H1 (cell line): ENCODE measurements around the gene CGGBP1. TPM values are rescaled to one million over a fixed set of nuclear protein-coding genes. Genes with fewer than 3 reads are reported as not detected.
A peak's percentile ranks its signal among the peaks of the same experiment; 100 is the strongest.

Source experiments
- CTCF ChIA-PET: fragments of 300-600 bp; sonication (Branson Sonifier 250); formaldehyde crosslinking; loops from one replicate; lab custom pipeline; 2021; ENCODE audit not compliant: partially characterized antibody; lab: Charles Lee
- POLR2A ChIA-PET: fragments of 300-600 bp; sonication (Branson Sonifier 250); formaldehyde crosslinking; loops from one replicate; lab custom pipeline; 2021; ENCODE audit warnings: inconsistent platforms; ENCODE audit not compliant: partially characterized antibody; lab: Charles Lee
- DNase-seq, 2 experiments: peaks; one replicate each; pipeline versions ENCODE4 v3.0.0 to v3.0.0-alpha.2; 2010 to 2022; ENCODE audit warnings: low spot score in 2 of 2, low read depth in 1 of 2, mixed read lengths in 1 of 2
- FAIRE-seq: peaks from 2 replicates; lab custom pipeline; 2011; peaks lifted over from hg19 to GRCh38; lab: Jason Lieb, UNC
- H2AFZ ChIP-seq: 2 replicates; pipeline ENCODE4 v1.8.1; 2012; ENCODE audit warnings: low read length, inconsistent platforms
- H2AK5ac ChIP-seq: 2 replicates; pipeline ENCODE4 v1.6.1; 2013; ENCODE audit warnings: low read depth, low read length
- H2BK120ac ChIP-seq: replicated peaks from 2 replicates; pipeline ENCODE3; 2013; ENCODE audit warnings: low read depth, low read length, inconsistent platforms
- H2BK12ac ChIP-seq: 2 replicates; pipeline ENCODE4 v1.6.1; 2013; ENCODE audit warnings: low read depth, low read length
- H2BK15ac ChIP-seq: 2 replicates; pipeline ENCODE4 v1.6.1; 2013; ENCODE audit warnings: low read length
- H2BK20ac ChIP-seq: 2 replicates; pipeline ENCODE4 v1.6.1; 2013; ENCODE audit warnings: low read length
- H2BK5ac ChIP-seq: 2 replicates; pipeline ENCODE4 v1.6.1; 2013; ENCODE audit warnings: low read depth, low read length
- H3K14ac ChIP-seq: 2 replicates; pipeline ENCODE4 v1.6.1; 2013; ENCODE audit warnings: inconsistent platforms; ENCODE audit not compliant: insufficient read length
- H3K18ac ChIP-seq: 2 replicates; pipeline ENCODE4 v1.6.1; 2013; ENCODE audit warnings: low read length; ENCODE audit errors: extremely low read depth
- H3K23ac ChIP-seq: 2 replicates; pipeline ENCODE4 v1.6.1; 2013; ENCODE audit warnings: inconsistent platforms; ENCODE audit not compliant: insufficient read length
- H3K23me2 ChIP-seq: 2 replicates; pipeline ENCODE4 v1.6.1; 2013; ENCODE audit warnings: low read depth, low read length
- H3K27ac ChIP-seq: 2 replicates; pipeline ENCODE4 v1.6.1; 2011; ENCODE audit warnings: low read depth, low read length, inconsistent platforms
- H3K27me3 ChIP-seq, 4 experiments: replicated peaks in 1 of 4; 1 replicate in 1 of 4; 2 replicates in 3 of 4; pipeline versions ENCODE4 v1.6.1 to v1.8.1; 2011 to 2013; ENCODE audit warnings: low read length in 3 of 4, mild to moderate bottlenecking in 3 of 4, inconsistent platforms in 2 of 4, mixed read lengths in 2 of 4, moderate library complexity in 1 of 4; ENCODE audit not compliant: control insufficient read depth in 3 of 4, insufficient read depth in 3 of 4; ENCODE audit errors: extremely low read depth in 1 of 4
- H3K36me3 ChIP-seq, 4 experiments: 2 replicates each; pipeline versions ENCODE4 v1.6.1 to v1.8.1; 2011 to 2013; ENCODE audit warnings: mild to moderate bottlenecking in 4 of 4, low read length in 3 of 4, moderate library complexity in 2 of 4, control low read depth in 1 of 4, inconsistent platforms in 1 of 4; ENCODE audit not compliant: insufficient read depth in 4 of 4, control insufficient read depth in 2 of 4
- H3K4ac ChIP-seq: replicated peaks from 2 replicates; pipeline ENCODE3; 2013; ENCODE audit warnings: low read length, low read depth, mixed read lengths, inconsistent platforms; ENCODE audit not compliant: insufficient read length
- H3K4me1 ChIP-seq, 4 experiments: replicated peaks in 1 of 4; 1 replicate in 1 of 4; 2 replicates in 3 of 4; pipeline versions ENCODE4 v1.6.1 to v1.8.1; 2011 to 2013; ENCODE audit warnings: low read length in 3 of 4, inconsistent platforms in 2 of 4, mixed read lengths in 1 of 4; ENCODE audit not compliant: insufficient read depth in 4 of 4, control insufficient read depth in 3 of 4
- H3K4me2 ChIP-seq, 2 experiments: 2 replicates each; pipeline versions ENCODE4 v1.6.1 to v1.8.1; 2011 to 2013; ENCODE audit warnings: low read depth in 2 of 2, low read length in 2 of 2, control low read depth in 1 of 2, inconsistent platforms in 1 of 2, mild to moderate bottlenecking in 1 of 2; ENCODE audit not compliant: insufficient read depth in 1 of 2
- H3K4me3 ChIP-seq, 4 experiments: fragments of 200-600, 300-600 bp in 1 of 4; sonication (generic), shearing (Covaris generic), sonication (Bioruptor Twin) in 1 of 4; 2 replicates each; pipeline versions ENCODE4 v1.5.1 to v1.8.1; 2011 to 2016; ENCODE audit warnings: low read length in 4 of 4, low read depth in 3 of 4, control low read depth in 2 of 4, inconsistent platforms in 2 of 4, mild to moderate bottlenecking in 2 of 4, mixed read lengths in 1 of 4, moderate library complexity in 1 of 4; ENCODE audit not compliant: insufficient read depth in 2 of 4; ENCODE audit errors: extremely low read depth in 1 of 4
- H3K56ac ChIP-seq: replicated peaks from 2 replicates; pipeline ENCODE3; 2013; ENCODE audit warnings: low read depth, mild to moderate bottlenecking, mixed read lengths, low read length, inconsistent platforms; ENCODE audit not compliant: insufficient read length
- H3K79me1 ChIP-seq: 2 replicates; pipeline ENCODE4 v1.6.1; 2013; ENCODE audit warnings: low read depth, low read length, control low read depth
- H3K79me2 ChIP-seq, 2 experiments: 2 replicates each; pipeline versions ENCODE4 v1.6.1 to v1.8.1; 2012 to 2013; ENCODE audit warnings: low read length in 2 of 2, mild to moderate bottlenecking in 2 of 2, inconsistent platforms in 1 of 2; ENCODE audit not compliant: insufficient read depth in 2 of 2, control insufficient read depth in 1 of 2
- H3K9ac ChIP-seq, 4 experiments: replicated peaks in 1 of 4; 1 replicate in 1 of 4; 2 replicates in 3 of 4; pipeline versions ENCODE4 v1.6.1 to v1.8.1; 2011 to 2013; ENCODE audit warnings: low read depth in 3 of 4, low read length in 3 of 4, control low read depth in 2 of 4, mild to moderate bottlenecking in 2 of 4, moderate library complexity in 2 of 4, inconsistent platforms in 1 of 4; ENCODE audit errors: extremely low read depth in 1 of 4
- H3K9me3 ChIP-seq, 2 experiments: 2 replicates each; pipeline versions ENCODE4 v1.6.1 to v1.8.1; 2012 to 2013; ENCODE audit warnings: mild to moderate bottlenecking in 2 of 2, moderate library complexity in 2 of 2, control low read depth in 1 of 2, inconsistent platforms in 1 of 2, low read depth in 1 of 2, low read length in 1 of 2, mixed read lengths in 1 of 2; ENCODE audit not compliant: insufficient read depth in 2 of 2
- H4K20me1 ChIP-seq, 2 experiments: replicated peaks in 1 of 2; 2 replicates each; pipeline versions ENCODE3 to v1.8.1; 2011 to 2013; ENCODE audit warnings: inconsistent platforms in 2 of 2, low read length in 2 of 2, mild to moderate bottlenecking in 1 of 2; ENCODE audit not compliant: insufficient read depth in 2 of 2, control insufficient read depth in 1 of 2
- H4K5ac ChIP-seq: 2 replicates; pipeline ENCODE4 v1.6.1; 2013; ENCODE audit warnings: low read length, low read depth, mixed read lengths, inconsistent platforms; ENCODE audit not compliant: insufficient read length
- H4K8ac ChIP-seq: 2 replicates; pipeline ENCODE4 v1.8.0; 2013; ENCODE audit warnings: mild to moderate bottlenecking, moderate library complexity, low read length, inconsistent platforms; ENCODE audit not compliant: insufficient read depth; ENCODE audit errors: extremely low read depth
- H4K91ac ChIP-seq: replicated peaks from 2 replicates; pipeline ENCODE3; 2013; ENCODE audit warnings: low read length, mixed read lengths, inconsistent platforms; ENCODE audit not compliant: insufficient read length
- CHD2 ChIP-seq: IDR thresholded peaks from 2 replicates; pipeline ENCODE4 v1.6.1; 2012; ENCODE audit warnings: low read length, improper control_type of control experiment
- MAX ChIP-seq: IDR thresholded peaks from 2 replicates; pipeline ENCODE4 v1.6.1; 2012; ENCODE audit warnings: inconsistent platforms
- SP1 ChIP-seq: IDR thresholded peaks from 2 replicates; pipeline ENCODE4 v1.6.1; 2011; ENCODE audit warnings: low read depth, low read length
- TAF1 ChIP-seq: IDR thresholded peaks from 2 replicates; pipeline ENCODE4 v1.6.1; 2011; ENCODE audit warnings: mild to moderate bottlenecking, low read depth, low read length
- WGBS, 2 experiments: shearing (Covaris generic) in 1 of 2; methylation state at CpG; one replicate each; pipeline versions ENCODE4 v1.1.6 to v1.1.7; 2013 to 2015; ENCODE audit warnings: low lambda C conversion rate in 2 of 2, mixed read lengths in 2 of 2, inconsistent platforms in 1 of 2, low coverage in 1 of 2, missing lambda C conversion rate in 1 of 2; ENCODE audit not compliant: insufficient replicate concordance in 2 of 2, insufficient coverage in 1 of 2, insufficient read length in 1 of 2; ENCODE audit errors: extremely low coverage in 1 of 2, missing lambda C conversion rate in 1 of 2; 5-methylcytosine and 5-hydroxymethylcytosine counted together
- polyA plus RNA-seq, 7 experiments: library from polyadenylated mRNA; depleted of rRNA in 3 of 7; stranded (reverse) in 5 of 7; unstranded in 2 of 7; fragments of >200 nt in 5 of 7; fragments of 200-250 nt in 2 of 7; gene quantifications; 1 replicate in 5 of 7; 2 replicates in 1 of 7; 4 replicates in 1 of 7; pipeline versions ENCODE4 v1.2.1 to v1.2.3, GENCODE V29; 2011 to 2013; ENCODE audit warnings: missing spikeins in 2 of 7, mixed read lengths in 2 of 7
- total RNA-seq: library from RNA; stranded (reverse); fragmentation: NEBNext Ultra II Directional; extraction: Animal tissue kit (Norgen Biotek cat#: 25700); gene quantifications from 2 replicates; pipeline ENCODE4 v1.2.1, GENCODE V29; 2021

The CGGBP1 gene
- total and polyA plus RNA-seq, 2 of the 8 experiments (the other 6 are each of a cell fraction or from before 2014, with no cell fraction given) = 22.9 to 61.4 TPM

- H3K4me1 ChIP-seq = no peaks in the 10 kb centered on the region
- no peak overlapping the region for H3K14ac ChIP-seq
- no peaks in the 10 kb centered on the region for H3K27me3 ChIP-seq
- no peak overlapping the region for H2BK15ac ChIP-seq
- no peak overlapping the region for H2BK20ac ChIP-seq
- H3K4me3 ChIP-seq = no peak overlapping the region
- H2BK120ac ChIP-seq = no peak overlapping the region
- H3K18ac ChIP-seq = no peak overlapping the region
- H3K4ac ChIP-seq = no peak overlapping the region
- no peaks in the 10 kb centered on the region for H3K9me3 ChIP-seq
- no peaks in the 10 kb centered on the region for H3K79me2 ChIP-seq
- H3K23ac ChIP-seq = no peak overlapping the region
- no peak overlapping the region for H3K9ac ChIP-seq
- H4K5ac ChIP-seq = no peak overlapping the region
- H3K4me2 ChIP-seq = no peak overlapping the region
- peak overlapping the region; percentile 71; the same call in 1 of the 2 replicates for H2AFZ ChIP-seq
- TF ChIP-seq CHD2 (no peak), MAX (no peak), TAF1 (no peak), SP1 (no peak)
- DNase-seq = no peak
- POLR2A ChIA-PET = interaction anchor here (0.9 kb wide), 1 partner anchor 20 kb away, joined by 4 read pairs; no protein-coding TSS in a partner anchor
- H3K79me1 ChIP-seq = no peaks in the 10 kb centered on the region
- H3K36me3 ChIP-seq = no peaks in the 10 kb centered on the region
- H3K56ac ChIP-seq = no peak overlapping the region
- no peak overlapping the region for H2AK5ac ChIP-seq
- H4K91ac ChIP-seq = no peak overlapping the region
- no peak overlapping the region for H3K27ac ChIP-seq
- peaks cover 0 to 1% of the 10 kb centered on the region in 2 experiments for H4K20me1 ChIP-seq
- 94% methylated on average over 1 of the region's 1 CpG; no CpG with 5 or more reads in 1 of the 2 experiments for WGBS, 2 experiments
- H4K8ac ChIP-seq = no peak overlapping the region
- H2BK5ac ChIP-seq = no peak overlapping the region
- CTCF ChIA-PET = interaction anchor here (0.8 kb wide), 1 partner anchor 11 kb away, joined by 4 read pairs; no protein-coding TSS in a partner anchor
- no peak for FAIRE-seq
- H2BK12ac ChIP-seq = no peak overlapping the region
- H3K23me2 ChIP-seq = no peaks in the 10 kb centered on the region
These were observed 27.1 kb downstream of the CGGBP1 start for GRCh38 chr3:88031642-88032077.
